ENCODE measurements around the gene FAM120B.

Gene FAM120B

DNA sequence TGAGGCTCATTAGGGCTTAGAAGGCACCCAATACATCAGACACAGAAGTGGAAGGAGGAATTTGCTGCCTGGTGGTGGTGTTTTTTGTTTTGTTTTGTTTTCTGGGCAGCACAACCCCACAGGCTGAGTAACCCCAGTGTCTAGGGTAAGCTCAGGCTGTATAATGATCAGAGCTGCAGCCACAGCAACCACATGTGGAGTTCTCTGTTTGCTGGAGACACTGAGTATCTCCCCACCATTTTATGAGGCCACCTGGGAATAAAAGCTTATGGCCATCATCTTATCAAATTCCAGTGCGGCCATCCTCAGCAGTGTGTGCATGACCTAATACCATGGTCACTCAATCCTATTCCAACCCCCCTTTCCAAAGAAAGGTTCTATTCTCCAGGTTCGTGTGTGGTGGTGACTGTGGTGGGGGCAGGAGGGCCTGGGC is 12.2 kb upstream of the FAM120B start:
- no peak for DNase-seq
- H3K27me3 ChIP-seq (ENCODE audit: insufficient read depth, low read depth, severe bottlenecking): peaks cover 97% of the 10 kb centered on the region
- H3K4me3 ChIP-seq (ENCODE audit: low read depth, low read length): no peak overlapping the region
- H3K9me3 ChIP-seq (ENCODE audit: severe bottlenecking): no peaks in the 10 kb centered on the region
- no peaks in the 10 kb centered on the region for H3K36me3 ChIP-seq
- TF ChIP-seq, protein P1, sequence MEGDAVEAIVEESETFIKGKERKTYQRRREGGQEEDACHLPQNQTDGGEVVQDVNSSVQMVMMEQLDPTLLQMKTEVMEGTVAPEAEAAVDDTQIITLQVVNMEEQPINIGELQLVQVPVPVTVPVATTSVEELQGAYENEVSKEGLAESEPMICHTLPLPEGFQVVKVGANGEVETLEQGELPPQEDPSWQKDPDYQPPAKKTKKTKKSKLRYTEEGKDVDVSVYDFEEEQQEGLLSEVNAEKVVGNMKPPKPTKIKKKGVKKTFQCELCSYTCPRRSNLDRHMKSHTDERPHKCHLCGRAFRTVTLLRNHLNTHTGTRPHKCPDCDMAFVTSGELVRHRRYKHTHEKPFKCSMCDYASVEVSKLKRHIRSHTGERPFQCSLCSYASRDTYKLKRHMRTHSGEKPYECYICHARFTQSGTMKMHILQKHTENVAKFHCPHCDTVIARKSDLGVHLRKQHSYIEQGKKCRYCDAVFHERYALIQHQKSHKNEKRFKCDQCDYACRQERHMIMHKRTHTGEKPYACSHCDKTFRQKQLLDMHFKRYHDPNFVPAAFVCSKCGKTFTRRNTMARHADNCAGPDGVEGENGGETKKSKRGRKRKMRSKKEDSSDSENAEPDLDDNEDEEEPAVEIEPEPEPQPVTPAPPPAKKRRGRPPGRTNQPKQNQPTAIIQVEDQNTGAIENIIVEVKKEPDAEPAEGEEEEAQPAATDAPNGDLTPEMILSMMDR (IDR thresholded peaks at IDR 0.05; ENCODE audit: low read depth, low read length): no peak
- no peak overlapping the region for H3K27ac ChIP-seq

DNA sequence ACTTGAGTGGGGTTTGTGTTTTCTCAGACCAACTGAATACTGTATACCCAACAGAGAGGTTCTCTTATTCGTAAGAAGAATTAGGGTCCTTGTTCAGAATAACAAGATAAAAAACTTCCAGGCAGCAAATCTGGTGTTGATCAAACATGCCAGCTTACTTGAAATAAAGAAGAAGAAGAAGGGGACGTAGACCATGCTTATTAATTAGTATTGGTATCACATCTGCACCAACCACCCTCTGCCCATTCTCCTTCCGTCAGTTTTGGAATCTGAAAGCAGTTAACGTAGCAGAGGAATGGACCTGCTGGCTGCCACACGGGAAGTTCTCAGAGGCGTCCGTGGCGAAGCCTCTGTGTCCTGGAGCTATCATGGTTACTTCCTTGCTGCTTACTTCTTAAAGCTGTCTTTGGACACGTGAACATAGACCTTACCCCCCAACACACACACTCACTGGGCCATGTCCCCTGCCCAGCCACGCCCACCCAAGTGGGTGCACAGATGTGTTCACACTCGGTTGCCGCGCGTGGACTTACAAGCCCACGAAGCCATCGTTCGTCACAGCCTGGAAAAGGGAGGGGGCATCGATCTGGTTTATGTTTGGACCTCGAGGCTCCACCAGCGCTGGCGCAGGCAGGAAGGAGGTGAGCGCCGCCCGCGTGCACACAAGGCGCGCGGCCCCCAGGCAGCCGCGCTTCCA is 11.6 kb upstream of the FAM120B start:
- Histone ChIP-seq H3K27ac (no peak overlapping the region), H3K9me3 (ENCODE audit: severe bottlenecking) (no peaks in the 10 kb centered on the region), H3K36me3 (no peaks in the 10 kb centered on the region), H3K27me3 (ENCODE audit: insufficient read depth, low read depth, severe bottlenecking) (peaks cover 97% of the 10 kb centered on the region), H3K4me3 (ENCODE audit: low read depth, low read length) (peak overlapping the region; percentile 42)
- DNase-seq: no peak
- TF ChIP-seq, protein P1 (IDR thresholded peaks at IDR 0.05; ENCODE audit: low read depth, low read length): no peak

DNA sequence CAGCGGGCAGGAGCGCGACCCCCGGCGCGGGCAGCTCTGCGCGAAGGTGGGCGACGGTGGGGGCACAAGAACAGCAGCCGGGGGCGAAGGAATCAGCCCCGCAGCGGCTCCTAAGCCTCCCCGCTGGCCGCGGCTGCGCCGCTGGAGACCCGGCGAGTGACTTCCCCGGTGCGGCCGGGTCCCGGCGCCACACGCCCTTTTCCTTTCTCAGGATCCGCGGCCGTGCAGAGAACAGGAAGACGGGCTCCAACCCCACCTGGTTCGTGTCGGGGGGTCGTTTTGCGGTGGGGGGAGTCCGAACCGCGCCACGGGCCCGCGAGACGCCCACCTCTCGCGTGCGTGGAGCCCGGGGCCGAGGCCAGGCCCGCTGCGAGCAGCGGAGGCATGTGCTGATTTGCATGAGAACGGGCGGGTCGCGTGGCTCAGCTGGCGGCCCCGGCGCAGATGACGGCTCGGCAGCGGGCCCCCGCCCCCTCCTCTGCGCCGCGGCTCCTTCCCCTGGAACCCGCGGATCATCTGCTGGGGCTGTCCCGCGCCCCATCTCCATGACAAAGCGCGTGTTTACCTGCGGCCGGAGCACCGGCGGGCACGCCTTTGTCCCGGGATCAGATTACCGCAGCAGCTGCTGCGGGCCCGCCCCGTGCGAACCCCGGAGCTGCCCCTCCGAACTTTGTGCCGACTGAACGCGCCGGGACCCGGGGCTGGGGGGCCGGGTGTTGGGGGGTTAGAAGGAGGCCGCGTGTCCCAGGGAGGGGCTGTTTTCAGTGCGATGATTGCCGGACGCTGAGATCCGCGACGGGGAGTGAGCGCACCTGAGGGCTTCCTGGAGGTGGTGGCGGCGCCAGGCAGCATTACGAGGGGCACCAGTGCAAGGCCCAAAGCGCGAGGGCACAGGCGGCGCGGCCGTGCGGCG is 10.8 kb upstream of the FAM120B start:
- no peak for DNase-seq
- H3K36me3 ChIP-seq: no peaks in the 10 kb centered on the region
- H3K9me3 ChIP-seq (ENCODE audit: severe bottlenecking): peaks cover 2% of the 10 kb centered on the region
- peak overlapping the region; percentile 42 for H3K4me3 ChIP-seq (ENCODE audit: low read depth, low read length)
- H3K27me3 ChIP-seq (ENCODE audit: insufficient read depth, low read depth, severe bottlenecking): peaks cover 92% of the 10 kb centered on the region
- TF ChIP-seq, protein P1 (IDR thresholded peaks at IDR 0.05; ENCODE audit: low read depth, low read length): no peak
- no peak overlapping the region for H3K27ac ChIP-seq

DNA sequence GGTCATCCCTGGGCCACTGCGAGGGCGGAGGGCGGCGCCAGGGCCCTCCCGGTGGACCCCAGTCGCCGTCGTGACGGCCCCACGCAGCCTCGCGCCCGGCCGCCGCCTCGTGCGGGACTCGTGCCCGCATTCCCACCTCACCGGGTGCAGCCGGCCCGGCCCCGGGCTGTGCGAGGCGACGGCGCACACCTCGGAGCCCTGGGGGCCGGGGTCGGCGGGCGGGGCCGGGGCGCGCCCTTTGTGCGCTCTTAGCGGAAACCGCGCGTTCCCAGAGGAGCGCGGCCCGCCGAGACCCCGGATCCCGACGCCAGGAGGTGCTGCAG is 10.2 kb upstream of the FAM120B start:
- H3K4me3 ChIP-seq (ENCODE audit: low read depth, low read length): no peak overlapping the region; the same call in 1 of the 2 replicates

DNA sequence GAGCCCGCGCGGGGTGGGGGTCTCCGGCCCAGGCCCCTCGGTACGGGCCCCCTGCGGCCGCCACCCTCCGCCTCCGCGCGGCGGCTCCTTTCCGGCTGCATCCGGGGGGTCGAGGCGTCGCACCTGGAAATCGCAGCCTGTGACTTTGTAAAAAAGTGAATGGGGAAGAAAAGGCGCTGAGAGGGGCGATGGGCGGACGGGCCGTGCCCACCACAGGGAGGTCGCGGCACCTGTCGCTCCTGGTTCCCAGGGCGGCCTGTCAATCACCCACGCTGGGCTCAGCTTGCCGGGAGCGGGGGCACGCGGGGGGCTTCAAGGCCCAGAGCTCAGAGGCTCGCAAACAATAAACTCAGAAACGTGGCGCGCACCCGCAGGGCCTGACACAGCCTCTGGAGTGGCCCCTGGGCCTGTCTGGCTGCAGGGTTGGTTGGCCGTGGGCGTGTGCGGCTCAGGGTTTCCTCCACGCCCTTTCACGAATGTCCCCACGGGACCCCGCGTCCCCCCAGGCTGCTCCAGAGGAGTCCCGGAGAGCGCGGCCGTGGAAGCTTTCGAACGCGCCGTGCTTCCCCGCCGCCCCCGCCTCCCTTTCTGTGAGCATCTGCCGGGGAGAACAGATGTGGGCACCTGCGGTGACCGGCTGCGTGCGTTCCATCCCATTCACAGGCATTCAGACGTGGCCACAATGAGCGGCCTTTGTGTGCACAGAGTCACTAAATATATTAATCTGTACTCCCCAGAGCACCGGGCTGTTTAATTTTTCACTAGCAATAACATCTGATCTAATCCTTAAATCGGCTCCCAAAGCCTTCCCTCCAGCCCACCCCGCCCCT is 9.6 kb upstream of the FAM120B start:
- H3K9me3 ChIP-seq (ENCODE audit: severe bottlenecking): peaks cover 6% of the 10 kb centered on the region
- TF ChIP-seq, protein P1 (IDR thresholded peaks at IDR 0.05; ENCODE audit: low read depth, low read length): no peak
- H3K27me3 ChIP-seq (ENCODE audit: insufficient read depth, low read depth, severe bottlenecking): peaks cover 81% of the 10 kb centered on the region
- no peak for DNase-seq
- H3K4me3 ChIP-seq (ENCODE audit: low read depth, low read length): no peak overlapping the region
- no peak overlapping the region for H3K27ac ChIP-seq
- H3K36me3 ChIP-seq: no peaks in the 10 kb centered on the region

More for the DNA sequence above, 10.2 kb upstream of the FAM120B start:
- TF ChIP-seq, protein P1 (IDR thresholded peaks at IDR 0.05; ENCODE audit: low read depth, low read length): no peak
- Histone ChIP-seq H3K27me3 (ENCODE audit: insufficient read depth, low read depth, severe bottlenecking) (peaks cover 87% of the 10 kb centered on the region), H3K9me3 (ENCODE audit: severe bottlenecking) (peaks cover 6% of the 10 kb centered on the region), H3K27ac (no peak overlapping the region), H3K36me3 (no peaks in the 10 kb centered on the region)
- DNase-seq: no peak

Data from WERI-Rb-1 (cell line).